GM13977 (cell line): ENCODE measurements around the gene SPATA32.
A peak's percentile ranks its signal among the peaks of the same experiment; 100 is the strongest.
"Not testable (repeated sequence)": the region's sequence is repeated elsewhere in the genome, so short reads cannot be mapped to it uniquely, and the experiment has no call there.

Experiments used
- DNase-seq: peaks from one replicate; pipeline ENCODE4 v3.0.0; 2012; ENCODE audit warnings: low spot score
- CTCF ChIP-seq: IDR thresholded peaks from 2 replicates; pipeline ENCODE4 v1.5.1; 2012; ENCODE audit warnings: mild to moderate bottlenecking, control low read depth; ENCODE audit not compliant: insufficient read depth; ENCODE audit errors: extremely low read depth, missing control alignments
- in situ Hi-C: fragments of 300-500 bp; cut with MboI; formaldehyde crosslinking; loops from one replicate; pipeline ENCODE4 v1.12.0; 2022; ENCODE audit warnings: low sequenced_read_pairs, low pct_unique_long_range_greater_than_20kb, mixed read lengths, inconsistent platforms; ENCODE audit not compliant: unreplicated experiment

SPATA32 gene

GRCh38 chr17:45307290-45308015, 45.6 kb upstream of the SPATA32 start:
- peak; percentile 66 for DNase-seq
- TF ChIP-seq CTCF, result peak; percentile 2
- in situ Hi-C loops, result no loop called here

GRCh38 chr17:45306623-45307022, 44.7 kb upstream of the SPATA32 start:
- DNase-seq, result no peak
- in situ Hi-C loops, result no loop called here
- no peak for TF ChIP-seq CTCF

- in situ Hi-C loops, result no loop called here
- no peak for DNase-seq
- no peak for TF ChIP-seq CTCF
These were observed 44.2 kb upstream of the SPATA32 start for GRCh38 chr17:45306094-45306493.

- TF ChIP-seq CTCF, result no peak
- DNase-seq, result no peak
- in situ Hi-C loops, result no loop called here
These were observed 43.7 kb upstream of the SPATA32 start for GRCh38 chr17:45305530-45306087.

GRCh38 chr17:45302649-45303173, 40.8 kb upstream of the SPATA32 start:
- peak; percentile 45 for DNase-seq
- no peak for TF ChIP-seq CTCF
- in situ Hi-C loops, result no loop called here

- in situ Hi-C loops, DNase-seq: not testable (repeated sequence)
These were observed 40.3 kb upstream of the SPATA32 start for GRCh38 chr17:45302220-45302619.

GRCh38 chr17:45301674-45302073, 39.8 kb upstream of the SPATA32 start:
- TF ChIP-seq CTCF, result no peak
- DNase-seq, result no peak
- in situ Hi-C loops, result no loop called here
